NCI-H1417 treated with DMSO at 0.1 percent for 48 hours (cell line): ENCODE data around the gene CLDN19.

Source experiments
- DNase-seq: peaks from one replicate; lab custom pipeline; 2025; lab: John Stamatoyannopoulos, UW

The CLDN19 gene

GRCh38 chr1:42700006-42700405 lies 40.0 kb downstream of the CLDN19 start:
- DNase-seq, result no peak

- no peak for DNase-seq
Observed at GRCh38 chr1:42698081-42698813, 41.8 kb downstream of the CLDN19 start.

- no peak for DNase-seq
Observed at GRCh38 chr1:42692911-42693310, 47.1 kb downstream of the CLDN19 start.

- DNase-seq, result no peak
Observed at GRCh38 chr1:42692461-42692860, 47.6 kb downstream of the CLDN19 start.

GRCh38 chr1:42691157-42691498 lies 48.9 kb downstream of the CLDN19 start:
- no peak for DNase-seq

GRCh38 chr1:42690477-42691156 lies 49.4 kb downstream of the CLDN19 start:
- DNase-seq, result no peak

GRCh38 chr1:42689912-42690311 lies 50.1 kb downstream of the CLDN19 start:
- no peak for DNase-seq

GRCh38 chr1:42686418-42686817 lies 53.6 kb downstream of the CLDN19 start:
- no peak for DNase-seq

GRCh38 chr1:42684139-42684538 lies 55.9 kb downstream of the CLDN19 start:
- no peak for DNase-seq
